GM19099 (cell line): ENCODE measurements around the gene ADAMTS17.

Experiments
- POLR2A ChIP-seq: IDR thresholded peaks from 3 replicates; pipeline ENCODE4 v1.6.1; 2011; ENCODE audit warnings: low read depth; ENCODE audit not compliant: insufficient read length; ENCODE audit errors: extremely low read depth

Gene ADAMTS17

GRCh38 chr15:100236981-100237720 lies 104.6 kb downstream of the ADAMTS17 start:
- TF ChIP-seq POLR2A: no peak

GRCh38 chr15:100235030-100235617 lies 106.7 kb downstream of the ADAMTS17 start:
- TF ChIP-seq POLR2A: no peak

- no peak for TF ChIP-seq POLR2A
These were observed 107.4 kb downstream of the ADAMTS17 start for GRCh38 chr15:100234158-100235029.

- no peak for TF ChIP-seq POLR2A
These were observed 111.0 kb downstream of the ADAMTS17 start for GRCh38 chr15:100230784-100231183.

GRCh38 chr15:100229181-100230163 lies 112.3 kb downstream of the ADAMTS17 start:
- TF ChIP-seq POLR2A: no peak

- TF ChIP-seq POLR2A: no peak
These were observed 114.0 kb downstream of the ADAMTS17 start for GRCh38 chr15:100227781-100228180.

- TF ChIP-seq POLR2A: no peak
These were observed 115.7 kb downstream of the ADAMTS17 start for GRCh38 chr15:100226107-100226506.

GRCh38 chr15:100224206-100225185 lies 117.3 kb downstream of the ADAMTS17 start:
- no peak for TF ChIP-seq POLR2A

- TF ChIP-seq POLR2A: no peak
These were observed 119.4 kb downstream of the ADAMTS17 start for GRCh38 chr15:100222349-100222715.

GRCh38 chr15:100221471-100222348 lies 120.1 kb downstream of the ADAMTS17 start:
- no peak for TF ChIP-seq POLR2A

- no peak for TF ChIP-seq POLR2A
These were observed 121.6 kb downstream of the ADAMTS17 start for GRCh38 chr15:100220058-100220768.

GRCh38 chr15:100218434-100218833 lies 123.3 kb downstream of the ADAMTS17 start:
- no peak for TF ChIP-seq POLR2A

- no peak for TF ChIP-seq POLR2A
These were observed 125.6 kb downstream of the ADAMTS17 start for GRCh38 chr15:100216182-100216581.
